K562 (cell line): ENCODE data around the gene C19orf12. TPM values are rescaled to one million over a fixed set of nuclear protein-coding genes. Genes with fewer than 3 reads are reported as not detected.

Experiments used
- AFF1 ChIP-seq, 2 experiments: fragments of 450-650 bp; IDR thresholded peaks; 2 replicates each; pipeline ENCODE4 v1.6.1; 2018; ENCODE audit warnings: mild to moderate bottlenecking in 2 of 2, low read depth in 1 of 2; ENCODE audit not compliant: partially characterized antibody in 2 of 2
- EP400 ChIP-seq: fragments of 450-650 bp; IDR thresholded peaks from 2 replicates; pipeline ENCODE4 v1.6.1; 2017; ENCODE audit warnings: antibody characterized with exemption, mild to moderate bottlenecking, moderate library complexity
- FOXP1 ChIP-seq: sonication (generic); formaldehyde crosslinking; IDR thresholded peaks from 2 replicates; pipeline ENCODE4 v1.8.0; 2022; ENCODE audit warnings: mild to moderate bottlenecking, missing genetic modification reagents
- HIVEP1 ChIP-seq: fragments of 250-450 bp; sonication (Bioruptor Pico); IDR thresholded peaks from 2 replicates; pipeline ENCODE4 v1.4.0; 2020; ENCODE audit warnings: mild to moderate bottlenecking
- KLF13 ChIP-seq: fragments of 450-650 bp; IDR thresholded peaks from 2 replicates; pipeline ENCODE4 v1.6.1; 2016; ENCODE audit warnings: missing genetic modification characterization, low read depth, mild to moderate bottlenecking, missing compliant biosample characterization, moderate library complexity, borderline replicate concordance
- MXI1 ChIP-seq: IDR thresholded peaks from 2 replicates; pipeline ENCODE4 v1.6.1; 2011; ENCODE audit warnings: low read depth, mild to moderate bottlenecking, improper control_type of control experiment, low read length
- NONO ChIP-seq, 2 experiments: fragments of 200-400 bp in 1 of 2; fragments of 450-650 bp in 1 of 2; formaldehyde crosslinking in 1 of 2; IDR thresholded peaks; 2 replicates each; pipeline ENCODE4 v1.6.1; 2017; ENCODE audit warnings: low read depth in 2 of 2, mild to moderate bottlenecking in 2 of 2, moderate library complexity in 2 of 2, low read length in 1 of 2
- PRPF4 ChIP-seq: fragments of 200-400 bp; formaldehyde crosslinking; IDR thresholded peaks from one replicate; pipeline ENCODE4 v1.6.1; 2017; ENCODE audit warnings: low read length, low read depth, mild to moderate bottlenecking; ENCODE audit not compliant: insufficient read depth, poor library complexity, severe bottlenecking
- TCF3 ChIP-seq: sonication (generic); formaldehyde crosslinking; IDR thresholded peaks from 2 replicates; pipeline ENCODE4 v1.4.0; 2020; ENCODE audit warnings: mild to moderate bottlenecking, missing genetic modification reagents
- ZBTB17 ChIP-seq: fragments of 450-650 bp; formaldehyde crosslinking; IDR thresholded peaks from 2 replicates; pipeline ENCODE4 v1.4.0; 2020; ENCODE audit warnings: mild to moderate bottlenecking
- ZNF75A ChIP-seq: fragments of 450-650 bp; formaldehyde crosslinking; IDR thresholded peaks from 2 replicates; pipeline ENCODE4 v1.4.0; 2020; ENCODE audit warnings: mild to moderate bottlenecking
- polyA plus RNA-seq, 8 experiments: library from polyadenylated mRNA; depleted of rRNA in 4 of 8; stranded (reverse) in 5 of 8; unstranded in 3 of 8; fragments of >200 nt; fragmentation: Nextera tagmentation in 2 of 8; fragmentation: Illumina TruSeq in 1 of 8; extraction: Ambion mirVana in 2 of 8; extraction: Trizol in 1 of 8; gene quantifications; 2 replicates each; pipeline versions ENCODE4 v1.2.1 to v1.2.3, GENCODE V29; 2011 to 2014; ENCODE audit warnings: inconsistent platforms in 1 of 8, missing spikeins in 1 of 8
- total RNA-seq, 7 experiments: library from RNA; depleted of rRNA in 6 of 7; stranded (reverse); fragments of >200 nt in 6 of 7; fragmentation: Illumina TruSeq in 2 of 7; extraction: Trizol in 2 of 7; gene quantifications; 2 replicates each; pipeline versions ENCODE4 v1.2.1 to v1.2.3, GENCODE V29; 2011 to 2021; ENCODE audit warnings: low replicate concordance in 1 of 7
- TF ChIP-seq, protein P1 (sequence below): fragments of 450-650 bp; IDR thresholded peaks from 2 replicates; pipeline ENCODE4 v1.6.1; 2017; ENCODE audit warnings: antibody characterized with exemption, mild to moderate bottlenecking
- TF ChIP-seq, protein P2 (sequence below): fragments of 450-650 bp; IDR thresholded peaks from 2 replicates; pipeline ENCODE4 v1.6.1; 2016; ENCODE audit warnings: antibody characterized with exemption
- TF ChIP-seq, protein P3 (sequence below): fragments of 250-450 bp; sonication (Bioruptor Pico); IDR thresholded peaks from 2 replicates; pipeline ENCODE4 v1.5.0; 2020; ENCODE audit warnings: mild to moderate bottlenecking

C19orf12 gene
- total and polyA plus RNA-seq, 9 of the 15 experiments (the other 6 are each of a cell fraction or from before 2014, with no cell fraction given) = 1.9 to 14.5 (median 10.2) TPM

- TF ChIP-seq ZNF75A (CRISPR knock-in tag) = no peak
- TF ChIP-seq AFF1 (IDR thresholded peaks at IDR 0.05; ENCODE audit: low read depth in 1 of 2, partially characterized antibody in 2 of 2) = peak in 1 of 2 experiments; percentile 56
- TF ChIP-seq MXI1 = no peak
- no peak for TF ChIP-seq KLF13 (tag)
- TF ChIP-seq, protein P1, sequence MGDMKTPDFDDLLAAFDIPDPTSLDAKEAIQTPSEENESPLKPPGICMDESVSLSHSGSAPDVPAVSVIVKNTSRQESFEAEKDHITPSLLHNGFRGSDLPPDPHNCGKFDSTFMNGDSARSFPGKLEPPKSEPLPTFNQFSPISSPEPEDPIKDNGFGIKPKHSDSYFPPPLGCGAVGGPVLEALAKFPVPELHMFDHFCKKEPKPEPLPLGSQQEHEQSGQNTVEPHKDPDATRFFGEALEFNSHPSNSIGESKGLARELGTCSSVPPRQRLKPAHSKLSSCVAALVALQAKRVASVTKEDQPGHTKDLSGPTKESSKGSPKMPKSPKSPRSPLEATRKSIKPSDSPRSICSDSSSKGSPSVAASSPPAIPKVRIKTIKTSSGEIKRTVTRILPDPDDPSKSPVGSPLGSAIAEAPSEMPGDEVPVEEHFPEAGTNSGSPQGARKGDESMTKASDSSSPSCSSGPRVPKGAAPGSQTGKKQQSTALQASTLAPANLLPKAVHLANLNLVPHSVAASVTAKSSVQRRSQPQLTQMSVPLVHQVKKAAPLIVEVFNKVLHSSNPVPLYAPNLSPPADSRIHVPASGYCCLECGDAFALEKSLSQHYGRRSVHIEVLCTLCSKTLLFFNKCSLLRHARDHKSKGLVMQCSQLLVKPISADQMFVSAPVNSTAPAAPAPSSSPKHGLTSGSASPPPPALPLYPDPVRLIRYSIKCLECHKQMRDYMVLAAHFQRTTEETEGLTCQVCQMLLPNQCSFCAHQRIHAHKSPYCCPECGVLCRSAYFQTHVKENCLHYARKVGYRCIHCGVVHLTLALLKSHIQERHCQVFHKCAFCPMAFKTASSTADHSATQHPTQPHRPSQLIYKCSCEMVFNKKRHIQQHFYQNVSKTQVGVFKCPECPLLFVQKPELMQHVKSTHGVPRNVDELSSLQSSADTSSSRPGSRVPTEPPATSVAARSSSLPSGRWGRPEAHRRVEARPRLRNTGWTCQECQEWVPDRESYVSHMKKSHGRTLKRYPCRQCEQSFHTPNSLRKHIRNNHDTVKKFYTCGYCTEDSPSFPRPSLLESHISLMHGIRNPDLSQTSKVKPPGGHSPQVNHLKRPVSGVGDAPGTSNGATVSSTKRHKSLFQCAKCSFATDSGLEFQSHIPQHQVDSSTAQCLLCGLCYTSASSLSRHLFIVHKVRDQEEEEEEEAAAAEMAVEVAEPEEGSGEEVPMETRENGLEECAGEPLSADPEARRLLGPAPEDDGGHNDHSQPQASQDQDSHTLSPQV = peak; percentile 90
- TF ChIP-seq PRPF4 = no peak
- TF ChIP-seq FOXP1 (CRISPR knock-in tag) = no peak
- no peak for TF ChIP-seq HIVEP1
- TF ChIP-seq, protein P2, sequence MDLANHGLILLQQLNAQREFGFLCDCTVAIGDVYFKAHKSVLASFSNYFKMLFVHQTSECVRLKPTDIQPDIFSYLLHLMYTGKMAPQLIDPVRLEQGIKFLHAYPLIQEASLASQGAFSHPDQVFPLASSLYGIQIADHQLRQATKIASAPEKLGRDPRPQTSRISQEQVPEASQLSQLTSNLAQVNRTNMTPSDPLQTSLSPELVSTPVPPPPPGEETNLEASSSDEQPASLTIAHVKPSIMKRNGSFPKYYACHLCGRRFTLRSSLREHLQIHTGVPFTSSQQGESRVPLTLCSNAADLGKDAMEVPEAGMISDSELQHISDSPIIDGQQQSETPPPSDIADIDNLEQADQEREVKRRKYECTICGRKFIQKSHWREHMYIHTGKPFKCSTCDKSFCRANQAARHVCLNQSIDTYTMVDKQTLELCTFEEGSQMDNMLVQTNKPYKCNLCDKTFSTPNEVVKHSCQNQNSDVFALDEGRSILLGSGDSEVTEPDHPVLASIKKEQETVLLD = no peak
- TF ChIP-seq TCF3 = no peak
- TF ChIP-seq ZBTB17 (CRISPR knock-in tag) = no peak
- TF ChIP-seq, protein P3, sequence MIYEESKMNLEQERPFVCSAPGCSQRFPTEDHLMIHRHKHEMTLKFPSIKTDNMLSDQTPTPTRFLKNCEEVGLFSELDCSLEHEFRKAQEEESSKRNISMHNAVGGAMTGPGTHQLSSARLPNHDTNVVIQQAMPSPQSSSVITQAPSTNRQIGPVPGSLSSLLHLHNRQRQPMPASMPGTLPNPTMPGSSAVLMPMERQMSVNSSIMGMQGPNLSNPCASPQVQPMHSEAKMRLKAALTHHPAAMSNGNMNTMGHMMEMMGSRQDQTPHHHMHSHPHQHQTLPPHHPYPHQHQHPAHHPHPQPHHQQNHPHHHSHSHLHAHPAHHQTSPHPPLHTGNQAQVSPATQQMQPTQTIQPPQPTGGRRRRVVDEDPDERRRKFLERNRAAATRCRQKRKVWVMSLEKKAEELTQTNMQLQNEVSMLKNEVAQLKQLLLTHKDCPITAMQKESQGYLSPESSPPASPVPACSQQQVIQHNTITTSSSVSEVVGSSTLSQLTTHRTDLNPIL (CRISPR knock-in tag) = no peak
- TF ChIP-seq NONO (IDR thresholded peaks at IDR 0.05; ENCODE audit: low read depth in 2 of 2, low read length in 1 of 2) = 0 out of 4 replicates have a peak, but pooled peaks of 1 of the 2 experiments have one; percentile 20
- TF ChIP-seq EP400 = 0 out of 2 replicates have a peak, but pooled peaks have one; percentile 7
Observed at GRCh38 chr19:29687897-29688728, 26.9 kb downstream of the C19orf12 start (continued).
